Measurements from ENCODE around the gene RARA.

- no peak for TF ChIP-seq ZNF843 (tag by site-specific recombination; IDR thresholded peaks at IDR 0.05)
- TF ChIP-seq, protein P1, sequence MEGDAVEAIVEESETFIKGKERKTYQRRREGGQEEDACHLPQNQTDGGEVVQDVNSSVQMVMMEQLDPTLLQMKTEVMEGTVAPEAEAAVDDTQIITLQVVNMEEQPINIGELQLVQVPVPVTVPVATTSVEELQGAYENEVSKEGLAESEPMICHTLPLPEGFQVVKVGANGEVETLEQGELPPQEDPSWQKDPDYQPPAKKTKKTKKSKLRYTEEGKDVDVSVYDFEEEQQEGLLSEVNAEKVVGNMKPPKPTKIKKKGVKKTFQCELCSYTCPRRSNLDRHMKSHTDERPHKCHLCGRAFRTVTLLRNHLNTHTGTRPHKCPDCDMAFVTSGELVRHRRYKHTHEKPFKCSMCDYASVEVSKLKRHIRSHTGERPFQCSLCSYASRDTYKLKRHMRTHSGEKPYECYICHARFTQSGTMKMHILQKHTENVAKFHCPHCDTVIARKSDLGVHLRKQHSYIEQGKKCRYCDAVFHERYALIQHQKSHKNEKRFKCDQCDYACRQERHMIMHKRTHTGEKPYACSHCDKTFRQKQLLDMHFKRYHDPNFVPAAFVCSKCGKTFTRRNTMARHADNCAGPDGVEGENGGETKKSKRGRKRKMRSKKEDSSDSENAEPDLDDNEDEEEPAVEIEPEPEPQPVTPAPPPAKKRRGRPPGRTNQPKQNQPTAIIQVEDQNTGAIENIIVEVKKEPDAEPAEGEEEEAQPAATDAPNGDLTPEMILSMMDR (tag by site-specific recombination; IDR thresholded peaks at IDR 0.05): no peak
- no peak for TF ChIP-seq ZNF433 (tag by site-specific recombination; IDR thresholded peaks at IDR 0.05; ENCODE audit: low read depth)
- no peak for TF ChIP-seq ZNF704 (tag by site-specific recombination; IDR thresholded peaks at IDR 0.05)
Observed at GRCh38 chr17:40347319-40348135, 38.5 kb downstream of the RARA start.
